ES-I3 (cell line): ENCODE measurements around the gene CCNYL1.
A peak's percentile ranks its signal among the peaks of the same experiment; 100 is the strongest.
"Not testable (repeated sequence)": the region's sequence is repeated elsewhere in the genome, so short reads cannot be mapped to it uniquely, and the experiment has no call there.

Experiments
- H3K36me3 ChIP-seq: 2 replicates; pipeline ENCODE4 v1.6.1; 2013; ENCODE audit warnings: mild to moderate bottlenecking, low read length, control low read depth, moderate library complexity; ENCODE audit not compliant: insufficient read depth
- H3K4me1 ChIP-seq: 2 replicates; pipeline ENCODE4 v1.6.1; 2013; ENCODE audit warnings: mild to moderate bottlenecking, control low read depth, low read length; ENCODE audit not compliant: insufficient read depth
- H3K9ac ChIP-seq: 2 replicates; pipeline ENCODE4 v1.6.1; 2013; ENCODE audit warnings: low read depth, mild to moderate bottlenecking, low read length, moderate library complexity
- H3K9me3 ChIP-seq: 2 replicates; pipeline ENCODE4 v1.6.1; 2013; ENCODE audit warnings: mild to moderate bottlenecking, low read length, moderate library complexity; ENCODE audit not compliant: control insufficient read depth, insufficient read depth

The CCNYL1 gene

GRCh38 chr2:207758025-207758424 lies 46.6 kb downstream of the CCNYL1 start:
- H3K9ac ChIP-seq = no peak overlapping the region
- no peaks in the 10 kb centered on the region for H3K9me3 ChIP-seq
- no peaks in the 10 kb centered on the region; the same call in 1 of the 2 replicates for H3K36me3 ChIP-seq
- H3K4me1 ChIP-seq = no peaks in the 10 kb centered on the region; the same call in 1 of the 2 replicates

DNA sequence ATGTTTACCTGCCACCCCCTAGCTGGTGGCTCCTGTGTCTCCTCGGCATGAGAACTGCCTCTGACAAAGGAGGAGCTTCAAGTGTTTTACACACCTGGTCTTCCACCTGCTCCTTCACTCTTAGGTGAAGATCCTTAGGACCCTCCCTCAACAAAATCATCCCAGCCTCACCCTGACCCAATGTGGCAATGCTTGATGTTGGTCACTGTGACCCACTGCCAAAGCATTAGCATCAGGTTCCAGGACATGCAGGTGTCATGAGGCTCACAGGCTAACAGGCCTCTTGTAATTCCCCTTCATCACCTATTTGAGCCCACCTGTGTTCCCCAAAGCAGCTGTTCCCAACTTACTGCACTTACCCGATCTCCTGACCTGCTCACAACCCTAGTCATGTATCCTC lies 48.5 kb downstream of the CCNYL1 start:
- Histone ChIP-seq H3K9ac (no peak overlapping the region), H3K36me3 (no peaks in the 10 kb centered on the region; the same call in 1 of the 2 replicates), H3K4me1 (peaks cover 18% of the 10 kb centered on the region), H3K9me3 (no peaks in the 10 kb centered on the region)

GRCh38 chr2:207760453-207760852 lies 49.0 kb downstream of the CCNYL1 start:
- Histone ChIP-seq H3K36me3 (no peaks in the 10 kb centered on the region; the same call in 1 of the 2 replicates), H3K9ac (no peak overlapping the region)

GRCh38 chr2:207761426-207761825 lies 50.0 kb downstream of the CCNYL1 start:
- not testable (repeated sequence) for H3K36me3 ChIP-seq, H3K9me3 ChIP-seq, H3K9ac ChIP-seq
- peaks cover 24% of the 10 kb centered on the region for H3K4me1 ChIP-seq

More at GRCh38 chr2:207760453-207760852, 49.0 kb downstream of the CCNYL1 start:
- Histone ChIP-seq H3K9me3 (no peaks in the 10 kb centered on the region), H3K4me1 (peaks cover 23% of the 10 kb centered on the region)

DNA sequence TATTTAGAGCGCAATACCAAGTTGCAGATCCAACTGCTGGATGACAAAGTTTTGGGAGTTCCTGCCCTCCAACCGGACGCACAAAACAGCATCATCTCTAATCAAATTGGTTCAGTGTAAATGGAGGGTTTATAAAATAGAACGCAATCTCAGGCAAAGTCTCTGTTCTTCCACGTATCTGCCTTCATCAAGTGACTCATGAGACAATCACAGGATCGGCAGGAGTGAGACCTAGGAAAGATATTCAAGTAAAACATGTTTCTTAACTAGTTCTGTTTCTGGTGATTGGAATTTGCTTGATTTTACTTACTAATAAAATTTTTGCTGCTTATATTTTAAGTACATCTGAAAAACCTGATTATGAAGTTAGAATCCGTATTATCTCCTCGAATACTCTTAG lies 50.7 kb downstream of the CCNYL1 start:
- Histone ChIP-seq H3K9ac (no peak overlapping the region), H3K36me3 (no peaks in the 10 kb centered on the region; the same call in 1 of the 2 replicates), H3K4me1 (peaks cover 24% of the 10 kb centered on the region), H3K9me3 (no peaks in the 10 kb centered on the region)

GRCh38 chr2:207763303-207763917 lies 52.0 kb downstream of the CCNYL1 start:
- H3K9ac ChIP-seq = no peak overlapping the region
- peaks cover 24% of the 10 kb centered on the region for H3K4me1 ChIP-seq
- H3K9me3 ChIP-seq = no peaks in the 10 kb centered on the region

DNA sequence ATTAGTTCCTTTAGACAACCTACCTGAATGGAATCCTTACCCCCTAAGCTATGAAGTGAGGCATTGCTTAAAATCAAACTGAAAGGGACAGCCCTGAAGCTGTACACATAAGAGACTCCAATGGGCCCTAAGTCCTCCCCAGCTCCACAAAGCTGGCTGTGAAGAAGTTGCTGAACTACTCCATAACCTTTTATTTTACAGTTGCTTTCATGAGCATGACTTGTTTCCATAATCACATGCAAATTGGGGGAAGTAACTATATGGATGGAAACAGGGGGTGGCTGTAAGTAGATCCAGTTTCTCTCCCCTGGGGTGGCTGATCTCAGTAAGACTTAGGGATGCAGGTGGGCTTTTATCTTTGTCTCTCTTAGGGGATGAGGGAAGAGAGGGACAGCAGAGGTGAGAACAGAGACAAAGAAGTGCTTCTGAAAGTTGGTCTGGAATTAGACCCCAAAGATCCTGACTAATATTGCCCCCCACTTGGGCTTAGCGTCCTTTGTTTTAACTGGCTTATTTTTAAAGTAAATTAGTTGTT lies 52.7 kb downstream of the CCNYL1 start:
- Histone ChIP-seq H3K9me3 (no peaks in the 10 kb centered on the region), H3K4me1 (peaks cover 24% of the 10 kb centered on the region), H3K9ac (no peak overlapping the region), H3K36me3 (no peaks in the 10 kb centered on the region; the same call in 1 of the 2 replicates)

More at GRCh38 chr2:207763303-207763917, 52.0 kb downstream of the CCNYL1 start:
- no peaks in the 10 kb centered on the region; the same call in 1 of the 2 replicates for H3K36me3 ChIP-seq

DNA sequence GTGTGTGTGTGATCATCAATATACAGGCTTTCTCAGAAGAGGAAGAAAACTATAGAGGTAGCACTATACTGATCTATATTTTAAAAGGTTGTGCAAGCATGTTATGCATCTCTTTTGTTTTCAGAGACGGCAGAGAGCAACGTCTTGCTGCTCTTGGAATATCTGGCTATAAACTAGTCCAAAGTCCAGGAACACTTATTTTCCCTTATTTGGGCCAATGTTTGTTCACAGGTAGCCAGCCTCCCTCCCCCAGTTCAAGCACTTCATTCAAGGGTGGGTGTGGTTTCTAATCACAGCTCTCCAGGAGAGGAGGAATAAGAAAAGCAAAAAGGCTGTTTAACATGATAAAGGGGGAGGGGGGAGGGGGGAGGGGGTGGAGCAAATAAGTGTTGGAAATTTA lies 54.1 kb downstream of the CCNYL1 start:
- no peaks in the 10 kb centered on the region; the same call in 1 of the 2 replicates for H3K36me3 ChIP-seq
- H3K9ac ChIP-seq = peak overlapping the region; percentile 21; the same call in 1 of the 2 replicates
- H3K9me3 ChIP-seq = no peaks in the 10 kb centered on the region
- H3K4me1 ChIP-seq = peaks cover 24% of the 10 kb centered on the region

DNA sequence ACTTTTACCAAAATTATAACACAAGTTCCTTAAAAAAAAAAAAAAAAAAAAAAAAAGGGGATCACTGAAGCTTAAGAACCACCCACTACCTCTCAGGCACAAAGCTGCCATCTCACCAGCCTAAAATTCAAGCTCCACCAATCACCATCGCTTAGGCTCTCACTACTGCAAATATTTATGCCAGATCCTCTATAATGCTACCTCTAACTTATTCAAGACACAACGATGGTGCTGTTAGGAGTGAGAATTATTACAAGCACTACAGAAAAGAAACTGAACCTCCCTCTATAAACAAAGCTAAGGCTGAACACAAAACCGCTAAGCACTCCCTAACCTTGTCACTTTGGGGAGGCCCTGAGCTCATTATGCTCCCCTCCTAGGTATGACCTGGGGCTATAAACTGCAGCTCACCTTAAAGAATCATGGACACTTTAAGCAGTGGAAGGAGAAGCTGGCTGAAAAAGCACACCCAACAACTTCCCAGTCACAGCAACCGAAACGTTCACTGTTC lies 54.7 kb downstream of the CCNYL1 start:
- Histone ChIP-seq H3K36me3 (no peaks in the 10 kb centered on the region), H3K4me1 (peaks cover 24% of the 10 kb centered on the region)

DNA sequence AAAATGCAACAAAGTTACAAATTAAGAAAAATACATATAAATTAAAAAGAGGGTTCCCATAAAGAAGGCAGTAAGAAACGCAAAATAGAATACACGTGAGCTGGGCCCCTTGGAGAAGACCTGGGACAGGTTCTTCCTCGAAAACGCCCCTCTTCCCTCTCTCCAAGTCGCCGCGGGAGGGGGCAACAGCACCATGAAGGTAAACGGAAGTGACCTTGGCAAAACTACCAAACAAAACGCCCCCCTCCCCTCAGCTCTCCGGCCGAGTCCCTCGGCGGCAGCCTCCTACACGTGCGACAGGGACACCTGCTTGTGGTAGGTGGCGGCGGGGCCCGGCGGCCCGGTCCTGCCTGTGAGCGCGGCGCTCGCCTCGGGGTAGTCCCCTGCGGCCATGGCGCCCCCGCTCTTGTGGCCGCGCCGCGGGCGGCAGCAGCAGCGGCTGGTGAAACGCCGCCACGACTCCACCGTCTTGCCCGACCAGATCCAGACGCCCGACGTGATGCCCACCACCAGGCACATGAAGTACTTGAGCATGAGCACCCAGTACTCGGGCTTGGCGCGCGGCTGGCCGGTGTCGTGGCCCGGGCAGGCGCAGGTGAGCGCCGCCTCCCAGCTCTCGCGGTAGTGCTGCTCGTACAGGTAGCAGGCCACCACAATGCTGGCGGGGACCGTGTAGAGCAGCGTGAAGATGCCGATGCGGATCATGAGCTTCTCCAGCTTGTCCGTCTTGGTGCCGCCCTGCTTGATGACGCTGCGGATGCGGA lies 55.4 kb downstream of the CCNYL1 start:
- Histone ChIP-seq H3K9me3 (no peaks in the 10 kb centered on the region), H3K9ac (peak overlapping the region; percentile 41), H3K4me1 (peaks cover 29% of the 10 kb centered on the region), H3K36me3 (no peaks in the 10 kb centered on the region)

More for the DNA sequence above, 54.7 kb downstream of the CCNYL1 start:
- peak overlapping the region; percentile 41 for H3K9ac ChIP-seq
- H3K9me3 ChIP-seq = no peaks in the 10 kb centered on the region

- no peaks in the 10 kb centered on the region for H3K36me3 ChIP-seq
- H3K9me3 ChIP-seq = no peaks in the 10 kb centered on the region
- peak overlapping the region; percentile 90; the same call in 1 of the 2 replicates for H3K9ac ChIP-seq
- H3K4me1 ChIP-seq = peaks cover 35% of the 10 kb centered on the region
These were observed 56.2 kb downstream of the CCNYL1 start for GRCh38 chr2:207767461-207768167.

DNA sequence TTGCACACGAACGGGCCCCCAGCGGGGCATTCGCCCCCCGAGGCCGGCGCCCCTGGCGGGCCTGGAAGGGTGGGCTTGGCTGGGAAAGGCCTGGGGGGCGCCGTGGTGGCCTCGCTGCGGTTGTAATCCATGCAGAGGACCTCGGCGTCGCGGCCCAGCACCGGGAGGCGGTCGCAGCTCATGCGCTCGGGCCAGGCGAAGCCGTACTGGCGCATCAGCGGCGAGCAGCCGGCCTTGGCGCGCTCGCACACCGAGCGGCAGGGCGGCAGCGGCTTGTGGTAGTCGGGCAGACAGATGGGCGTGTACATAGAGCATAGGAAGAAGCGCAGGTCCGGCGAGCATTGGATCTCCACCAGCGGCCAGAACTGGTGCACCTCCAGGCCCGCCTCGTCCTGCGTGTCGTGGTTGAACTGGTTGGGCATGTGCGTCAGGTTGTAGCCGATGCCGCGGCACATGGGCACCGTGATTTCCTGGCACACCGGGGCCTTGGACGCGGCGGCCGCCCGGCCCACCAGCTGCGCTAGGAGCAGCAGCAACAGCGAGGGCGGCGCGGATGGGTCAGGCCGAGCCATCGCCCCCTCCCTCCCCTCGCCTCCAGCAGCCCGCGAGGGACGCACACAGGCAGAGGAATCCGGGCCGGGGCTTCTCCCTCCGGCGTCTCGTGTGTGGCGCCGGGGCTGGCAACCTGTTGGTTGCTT lies 56.9 kb downstream of the CCNYL1 start:
- Histone ChIP-seq H3K9me3 (no peaks in the 10 kb centered on the region), H3K9ac (peak overlapping the region; percentile 90), H3K4me1 (peaks cover 33% of the 10 kb centered on the region), H3K36me3 (no peaks in the 10 kb centered on the region)

DNA sequence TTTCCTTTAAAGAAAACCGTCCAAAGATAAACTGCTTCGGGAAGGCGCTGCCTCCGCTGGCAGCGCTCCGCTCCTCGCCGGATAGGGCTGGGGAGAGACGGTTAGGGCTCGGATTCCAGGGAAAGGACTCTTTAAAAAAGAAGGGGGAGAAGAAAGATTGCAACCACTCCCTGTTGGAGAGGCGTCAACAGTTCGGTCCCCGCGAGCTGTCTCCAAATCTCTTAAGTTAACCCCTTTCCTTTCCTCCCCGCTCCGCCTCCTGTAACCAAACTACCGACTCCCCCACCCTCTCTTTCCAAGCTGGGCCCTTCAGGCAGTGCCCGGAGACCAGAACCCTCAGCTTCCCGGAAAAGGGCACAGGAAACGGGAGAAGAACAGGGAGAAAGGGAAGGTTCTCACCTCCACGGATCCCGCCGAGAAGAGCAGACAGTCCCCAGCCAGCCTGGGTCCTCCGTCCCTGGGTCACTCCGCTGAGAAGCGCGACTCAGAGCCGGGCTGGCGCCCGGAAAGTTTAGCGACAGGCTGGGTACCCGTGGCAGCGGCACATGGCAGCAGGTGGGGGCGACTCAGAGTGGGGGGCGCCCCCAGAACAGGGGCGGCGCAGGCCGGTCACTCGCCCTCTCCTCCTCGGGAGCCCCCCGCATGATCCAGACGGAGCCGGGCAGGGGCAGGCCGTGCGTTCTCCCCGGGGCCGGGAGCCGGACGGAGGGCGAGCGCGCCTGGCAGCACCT lies 57.6 kb downstream of the CCNYL1 start:
- H3K9ac ChIP-seq = peak overlapping the region; percentile 90
- peaks cover 26% of the 10 kb centered on the region for H3K4me1 ChIP-seq
- no peaks in the 10 kb centered on the region for H3K9me3 ChIP-seq

More for the DNA sequence above, 57.6 kb downstream of the CCNYL1 start:
- H3K36me3 ChIP-seq = no peaks in the 10 kb centered on the region
